GM23338 (cell line): ENCODE measurements around the gene CLTA. TPM values are rescaled to one million over a fixed set of nuclear protein-coding genes. Genes with fewer than 3 reads are reported as not detected.

Source experiments
- ATAC-seq: fragments of 200-7000 bp; cut with Tn5 transposase; 3 replicates; pipeline ENCODE4 v1.9.1; 2020
- DNase-seq: peaks from one replicate; pipeline ENCODE4 v3.0.0-alpha.2; 2015; ENCODE audit warnings: low spot score
- H2AFZ ChIP-seq: fragments of 200-600 bp; sonication (generic); 2 replicates; pipeline ENCODE4 v1.8.0; 2016; ENCODE audit warnings: antibody characterized with exemption, mild to moderate bottlenecking, moderate library complexity
- H3F3A ChIP-seq: fragments of 200-600 bp; sonication (generic); replicated peaks from 2 replicates; pipeline ENCODE4 v1.8.0; 2017; ENCODE audit warnings: antibody characterized with exemption, mixed run types, low read depth
- H3K27ac ChIP-seq: fragments of 200-600 bp; sonication (generic); 2 replicates; pipeline ENCODE4 v1.6.1; 2016; ENCODE audit warnings: low read depth
- H3K27me3 ChIP-seq: fragments of 200-600 bp; sonication (generic); 2 replicates; pipeline ENCODE4 v1.8.0; 2016; ENCODE audit warnings: mild to moderate bottlenecking, mixed run types, moderate library complexity; ENCODE audit not compliant: insufficient read depth
- H3K36me3 ChIP-seq: fragments of 200-600 bp; sonication (generic); 2 replicates; pipeline ENCODE4 v1.8.0; 2016; ENCODE audit warnings: mild to moderate bottlenecking; ENCODE audit not compliant: insufficient read depth
- H3K4me1 ChIP-seq: fragments of 200-600 bp; sonication (generic); 2 replicates; pipeline ENCODE4 v1.8.0; 2016; ENCODE audit warnings: mild to moderate bottlenecking, moderate library complexity; ENCODE audit not compliant: insufficient read depth
- H3K4me2 ChIP-seq: fragments of 200-600 bp; sonication (generic); 2 replicates; pipeline ENCODE4 v1.7.1; 2017; ENCODE audit warnings: mixed run types
- H3K4me3 ChIP-seq: fragments of 200-600 bp; sonication (generic); 2 replicates; pipeline ENCODE4 v1.6.1; 2016; ENCODE audit warnings: mixed run types
- H3K79me2 ChIP-seq: fragments of 200-600 bp; sonication (generic); replicated peaks from 2 replicates; pipeline ENCODE4 v1.8.0; 2017; ENCODE audit warnings: mild to moderate bottlenecking; ENCODE audit not compliant: insufficient read depth
- H3K9me2 ChIP-seq: fragments of 200-600 bp; sonication (generic); 2 replicates; pipeline ENCODE4 v1.8.0; 2017; ENCODE audit not compliant: insufficient read depth
- H4K20me1 ChIP-seq: fragments of 200-600 bp; sonication (generic); replicated peaks from 2 replicates; pipeline ENCODE4 v1.8.0; 2017; ENCODE audit warnings: mild to moderate bottlenecking; ENCODE audit not compliant: insufficient read depth
- H3K27ac Mint-ChIP-seq: 2 replicates; pipeline ENCODE4 v1.8.0; 2020; ENCODE audit warnings: inconsistent platforms, mild to moderate bottlenecking, moderate library complexity, mixed read lengths
- H3K27me3 Mint-ChIP-seq: 3 replicates; pipeline ENCODE4 v1.8.0; 2022; ENCODE audit warnings: low read depth, mild to moderate bottlenecking, moderate library complexity, mixed read lengths, inconsistent platforms; ENCODE audit not compliant: insufficient read depth, poor library complexity
- H3K36me3 Mint-ChIP-seq: 3 replicates; pipeline ENCODE4 v1.8.0; 2021; ENCODE audit warnings: low read depth, mild to moderate bottlenecking, inconsistent platforms, moderate library complexity, mixed read lengths
- H3K4me1 Mint-ChIP-seq: 3 replicates; pipeline ENCODE4 v1.8.0; 2020; ENCODE audit warnings: mild to moderate bottlenecking, inconsistent platforms, mixed read lengths
- H3K4me3 Mint-ChIP-seq: 3 replicates; pipeline ENCODE4 v1.8.0; 2021; ENCODE audit warnings: moderate library complexity, mild to moderate bottlenecking, inconsistent platforms, mixed read lengths
- H3K9me3 Mint-ChIP-seq: 3 replicates; pipeline ENCODE4 v1.8.0; 2020; ENCODE audit warnings: moderate library complexity, mild to moderate bottlenecking, inconsistent platforms, mixed read lengths
- EZH2 ChIP-seq: fragments of 200-600 bp; sonication (generic); IDR thresholded peaks from one replicate; pipeline ENCODE4 v1.8.0; 2017; ENCODE audit warnings: antibody characterized with exemption, mild to moderate bottlenecking, low read depth; ENCODE audit not compliant: unreplicated experiment
- EZH2phosphoT487 ChIP-seq: fragments of 200-600 bp; sonication (generic); IDR thresholded peaks from one replicate; pipeline ENCODE4 v1.8.1; 2018; ENCODE audit warnings: antibody characterized with exemption; ENCODE audit not compliant: unreplicated experiment
- JUNB ChIP-seq: IDR thresholded peaks from one replicate; pipeline ENCODE4 v1.6.1; 2016; ENCODE audit warnings: antibody characterized with exemption; ENCODE audit not compliant: unreplicated experiment
- POLR2AphosphoS5 ChIP-seq: IDR thresholded peaks from 2 replicates; pipeline ENCODE4 v1.6.1; 2016; ENCODE audit warnings: antibody characterized with exemption, low read depth
- STAT1 ChIP-seq: IDR thresholded peaks from one replicate; pipeline ENCODE4 v1.6.1; 2016; ENCODE audit warnings: antibody characterized with exemption; ENCODE audit not compliant: unreplicated experiment
- ZNF114 ChIP-seq: fragments of 250-450 bp; sonication (Bioruptor Pico); IDR thresholded peaks from 2 replicates; pipeline ENCODE4 v1.5.0; 2020; ENCODE audit warnings: mild to moderate bottlenecking, moderate library complexity
- ZNF331 ChIP-seq: fragments of 250-450 bp; sonication (Bioruptor Pico); IDR thresholded peaks from 2 replicates; pipeline ENCODE4 v1.5.0; 2020; ENCODE audit warnings: low read depth, mild to moderate bottlenecking, moderate library complexity
- polyA plus RNA-seq: library from polyadenylated mRNA; unstranded; fragments of >200 nt; fragmentation: Nextera tagmentation; extraction: Ambion mirVana; gene quantifications from 2 replicates; pipeline ENCODE4 v1.2.1, GENCODE V29; 2016
- total RNA-seq: library from RNA; depleted of rRNA; stranded (reverse); fragments of >200 nt; shearing (Covaris generic); gene quantifications from 2 replicates; pipeline ENCODE4 v1.2.3, GENCODE V29; 2014
- TF ChIP-seq, protein P1 (sequence below): IDR thresholded peaks from one replicate; pipeline ENCODE4 v1.6.1; 2018; ENCODE audit warnings: antibody characterized with exemption; ENCODE audit not compliant: unreplicated experiment
- TF ChIP-seq, protein P2 (sequence below), 2 experiments: fragments of 200-600 bp in 1 of 2; sonication (generic) in 1 of 2; conservative IDR thresholded peaks; 2 replicates each; pipeline versions ENCODE4 v1.5.1 to v1.6.1; 2016 to 2017; ENCODE audit warnings: antibody characterized with exemption in 2 of 2, low read depth in 2 of 2, mild to moderate bottlenecking in 2 of 2, moderate library complexity in 1 of 2
- TF ChIP-seq, protein P3 (sequence below): fragments of 250-450 bp; sonication (Bioruptor Pico); IDR thresholded peaks from 2 replicates; pipeline ENCODE4 v1.5.0; 2020; ENCODE audit warnings: mild to moderate bottlenecking, moderate library complexity

Gene CLTA
- total and polyA plus RNA-seq, 2 experiments from 2014 or later, result 223 to 259 TPM

DNA sequence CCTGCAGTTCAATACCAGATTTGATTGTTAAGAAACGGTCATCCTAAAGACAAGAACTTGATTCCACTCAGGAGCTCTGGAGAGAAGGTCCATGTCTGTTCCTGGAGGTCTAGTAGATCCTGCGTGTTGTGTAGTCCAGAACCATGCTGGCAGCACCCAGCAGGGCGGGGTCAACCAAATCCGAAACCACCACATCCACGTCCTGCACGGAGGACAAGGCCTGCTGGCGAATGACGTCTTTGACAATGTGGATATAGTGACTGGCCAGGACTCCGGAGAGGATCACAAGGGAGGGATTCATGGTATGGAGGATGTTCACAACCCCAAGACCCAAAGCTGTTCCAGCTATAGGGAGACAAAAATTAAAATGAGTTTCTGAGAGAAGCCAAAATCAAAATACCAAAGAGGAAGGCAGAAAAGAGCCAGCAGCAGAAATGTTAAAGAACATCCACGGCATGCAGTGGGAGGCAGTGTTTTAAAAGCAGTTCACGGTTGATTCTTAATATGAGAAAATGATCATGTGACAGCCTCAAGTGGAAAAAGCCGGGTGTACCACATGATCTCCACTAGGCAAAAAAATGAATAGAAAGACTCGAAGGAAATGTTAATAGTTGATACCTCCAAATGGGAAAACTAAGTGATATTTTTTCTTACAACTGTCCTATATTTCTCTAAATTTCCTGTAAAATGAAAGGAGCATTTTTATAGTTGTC lies 26.7 kb downstream of the CLTA start:
- H3K27ac ChIP-seq, result no peak overlapping the region

DNA sequence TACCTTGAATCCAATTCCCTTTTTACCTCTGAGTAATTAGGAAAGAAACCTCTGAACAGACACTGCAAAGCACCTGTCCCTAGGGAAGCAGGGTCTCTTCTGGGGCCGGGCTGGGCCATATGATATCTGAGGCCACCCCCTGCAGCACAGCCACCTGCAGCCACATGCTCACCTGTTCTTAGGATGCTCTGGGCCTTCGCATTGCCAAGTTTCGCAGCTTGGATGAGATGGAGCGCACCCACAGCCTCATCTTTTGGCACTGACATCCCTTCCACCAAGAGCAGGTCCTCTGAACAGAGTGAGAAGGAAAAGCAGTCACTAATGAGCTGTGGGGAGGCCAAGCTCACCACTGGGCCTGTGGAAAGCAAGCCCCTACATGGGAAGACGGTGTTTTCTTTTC lies 27.3 kb downstream of the CLTA start:
- no peaks in the 10 kb centered on the region for H3K4me1 Mint-ChIP-seq
- H3K36me3 Mint-ChIP-seq, result peaks cover 53% of the 10 kb centered on the region
- H3K9me3 Mint-ChIP-seq, result no peaks in the 10 kb centered on the region; the same call in 2 of the 3 replicates
- H3K4me3 ChIP-seq, result no peak overlapping the region
- no peaks in the 10 kb centered on the region for H3F3A ChIP-seq
- no peak overlapping the region for H3K27ac Mint-ChIP-seq
- no peaks in the 10 kb centered on the region for H3K4me1 ChIP-seq
- no peak for DNase-seq
- peaks cover 12% of the 10 kb centered on the region; the same call in 1 of the 2 replicates for H3K79me2 ChIP-seq
- H4K20me1 ChIP-seq, result peaks cover 16% of the 10 kb centered on the region
- no peaks in the 10 kb centered on the region for H3K27me3 ChIP-seq
- no peak overlapping the region for H2AFZ ChIP-seq
- H3K9me2 ChIP-seq, result no peaks in the 10 kb centered on the region
- no peak overlapping the region for H3K27ac ChIP-seq
- H3K4me3 Mint-ChIP-seq, result no peak overlapping the region
- peaks cover 4% of the 10 kb centered on the region for H3K36me3 ChIP-seq
- no peak for ATAC-seq
- no peak overlapping the region for H3K4me2 ChIP-seq
- peaks cover 14% of the 10 kb centered on the region for H3K27me3 Mint-ChIP-seq
- TF ChIP-seq, protein P1, sequence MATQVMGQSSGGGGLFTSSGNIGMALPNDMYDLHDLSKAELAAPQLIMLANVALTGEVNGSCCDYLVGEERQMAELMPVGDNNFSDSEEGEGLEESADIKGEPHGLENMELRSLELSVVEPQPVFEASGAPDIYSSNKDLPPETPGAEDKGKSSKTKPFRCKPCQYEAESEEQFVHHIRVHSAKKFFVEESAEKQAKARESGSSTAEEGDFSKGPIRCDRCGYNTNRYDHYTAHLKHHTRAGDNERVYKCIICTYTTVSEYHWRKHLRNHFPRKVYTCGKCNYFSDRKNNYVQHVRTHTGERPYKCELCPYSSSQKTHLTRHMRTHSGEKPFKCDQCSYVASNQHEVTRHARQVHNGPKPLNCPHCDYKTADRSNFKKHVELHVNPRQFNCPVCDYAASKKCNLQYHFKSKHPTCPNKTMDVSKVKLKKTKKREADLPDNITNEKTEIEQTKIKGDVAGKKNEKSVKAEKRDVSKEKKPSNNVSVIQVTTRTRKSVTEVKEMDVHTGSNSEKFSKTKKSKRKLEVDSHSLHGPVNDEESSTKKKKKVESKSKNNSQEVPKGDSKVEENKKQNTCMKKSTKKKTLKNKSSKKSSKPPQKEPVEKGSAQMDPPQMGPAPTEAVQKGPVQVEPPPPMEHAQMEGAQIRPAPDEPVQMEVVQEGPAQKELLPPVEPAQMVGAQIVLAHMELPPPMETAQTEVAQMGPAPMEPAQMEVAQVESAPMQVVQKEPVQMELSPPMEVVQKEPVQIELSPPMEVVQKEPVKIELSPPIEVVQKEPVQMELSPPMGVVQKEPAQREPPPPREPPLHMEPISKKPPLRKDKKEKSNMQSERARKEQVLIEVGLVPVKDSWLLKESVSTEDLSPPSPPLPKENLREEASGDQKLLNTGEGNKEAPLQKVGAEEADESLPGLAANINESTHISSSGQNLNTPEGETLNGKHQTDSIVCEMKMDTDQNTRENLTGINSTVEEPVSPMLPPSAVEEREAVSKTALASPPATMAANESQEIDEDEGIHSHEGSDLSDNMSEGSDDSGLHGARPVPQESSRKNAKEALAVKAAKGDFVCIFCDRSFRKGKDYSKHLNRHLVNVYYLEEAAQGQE, result no peak
- TF ChIP-seq ZNF331 (CRISPR knock-in tag) (no peak), ZNF114 (CRISPR knock-in tag) (no peak), EZH2phosphoT487 (no peak), JUNB (no peak), STAT1 (no peak), EZH2 (no peak)
- TF ChIP-seq, protein P2, sequence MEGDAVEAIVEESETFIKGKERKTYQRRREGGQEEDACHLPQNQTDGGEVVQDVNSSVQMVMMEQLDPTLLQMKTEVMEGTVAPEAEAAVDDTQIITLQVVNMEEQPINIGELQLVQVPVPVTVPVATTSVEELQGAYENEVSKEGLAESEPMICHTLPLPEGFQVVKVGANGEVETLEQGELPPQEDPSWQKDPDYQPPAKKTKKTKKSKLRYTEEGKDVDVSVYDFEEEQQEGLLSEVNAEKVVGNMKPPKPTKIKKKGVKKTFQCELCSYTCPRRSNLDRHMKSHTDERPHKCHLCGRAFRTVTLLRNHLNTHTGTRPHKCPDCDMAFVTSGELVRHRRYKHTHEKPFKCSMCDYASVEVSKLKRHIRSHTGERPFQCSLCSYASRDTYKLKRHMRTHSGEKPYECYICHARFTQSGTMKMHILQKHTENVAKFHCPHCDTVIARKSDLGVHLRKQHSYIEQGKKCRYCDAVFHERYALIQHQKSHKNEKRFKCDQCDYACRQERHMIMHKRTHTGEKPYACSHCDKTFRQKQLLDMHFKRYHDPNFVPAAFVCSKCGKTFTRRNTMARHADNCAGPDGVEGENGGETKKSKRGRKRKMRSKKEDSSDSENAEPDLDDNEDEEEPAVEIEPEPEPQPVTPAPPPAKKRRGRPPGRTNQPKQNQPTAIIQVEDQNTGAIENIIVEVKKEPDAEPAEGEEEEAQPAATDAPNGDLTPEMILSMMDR (conservative IDR thresholded peaks at IDR 0.05; ENCODE audit: low read depth in 2 of 2), result no peak
- TF ChIP-seq, protein P3, sequence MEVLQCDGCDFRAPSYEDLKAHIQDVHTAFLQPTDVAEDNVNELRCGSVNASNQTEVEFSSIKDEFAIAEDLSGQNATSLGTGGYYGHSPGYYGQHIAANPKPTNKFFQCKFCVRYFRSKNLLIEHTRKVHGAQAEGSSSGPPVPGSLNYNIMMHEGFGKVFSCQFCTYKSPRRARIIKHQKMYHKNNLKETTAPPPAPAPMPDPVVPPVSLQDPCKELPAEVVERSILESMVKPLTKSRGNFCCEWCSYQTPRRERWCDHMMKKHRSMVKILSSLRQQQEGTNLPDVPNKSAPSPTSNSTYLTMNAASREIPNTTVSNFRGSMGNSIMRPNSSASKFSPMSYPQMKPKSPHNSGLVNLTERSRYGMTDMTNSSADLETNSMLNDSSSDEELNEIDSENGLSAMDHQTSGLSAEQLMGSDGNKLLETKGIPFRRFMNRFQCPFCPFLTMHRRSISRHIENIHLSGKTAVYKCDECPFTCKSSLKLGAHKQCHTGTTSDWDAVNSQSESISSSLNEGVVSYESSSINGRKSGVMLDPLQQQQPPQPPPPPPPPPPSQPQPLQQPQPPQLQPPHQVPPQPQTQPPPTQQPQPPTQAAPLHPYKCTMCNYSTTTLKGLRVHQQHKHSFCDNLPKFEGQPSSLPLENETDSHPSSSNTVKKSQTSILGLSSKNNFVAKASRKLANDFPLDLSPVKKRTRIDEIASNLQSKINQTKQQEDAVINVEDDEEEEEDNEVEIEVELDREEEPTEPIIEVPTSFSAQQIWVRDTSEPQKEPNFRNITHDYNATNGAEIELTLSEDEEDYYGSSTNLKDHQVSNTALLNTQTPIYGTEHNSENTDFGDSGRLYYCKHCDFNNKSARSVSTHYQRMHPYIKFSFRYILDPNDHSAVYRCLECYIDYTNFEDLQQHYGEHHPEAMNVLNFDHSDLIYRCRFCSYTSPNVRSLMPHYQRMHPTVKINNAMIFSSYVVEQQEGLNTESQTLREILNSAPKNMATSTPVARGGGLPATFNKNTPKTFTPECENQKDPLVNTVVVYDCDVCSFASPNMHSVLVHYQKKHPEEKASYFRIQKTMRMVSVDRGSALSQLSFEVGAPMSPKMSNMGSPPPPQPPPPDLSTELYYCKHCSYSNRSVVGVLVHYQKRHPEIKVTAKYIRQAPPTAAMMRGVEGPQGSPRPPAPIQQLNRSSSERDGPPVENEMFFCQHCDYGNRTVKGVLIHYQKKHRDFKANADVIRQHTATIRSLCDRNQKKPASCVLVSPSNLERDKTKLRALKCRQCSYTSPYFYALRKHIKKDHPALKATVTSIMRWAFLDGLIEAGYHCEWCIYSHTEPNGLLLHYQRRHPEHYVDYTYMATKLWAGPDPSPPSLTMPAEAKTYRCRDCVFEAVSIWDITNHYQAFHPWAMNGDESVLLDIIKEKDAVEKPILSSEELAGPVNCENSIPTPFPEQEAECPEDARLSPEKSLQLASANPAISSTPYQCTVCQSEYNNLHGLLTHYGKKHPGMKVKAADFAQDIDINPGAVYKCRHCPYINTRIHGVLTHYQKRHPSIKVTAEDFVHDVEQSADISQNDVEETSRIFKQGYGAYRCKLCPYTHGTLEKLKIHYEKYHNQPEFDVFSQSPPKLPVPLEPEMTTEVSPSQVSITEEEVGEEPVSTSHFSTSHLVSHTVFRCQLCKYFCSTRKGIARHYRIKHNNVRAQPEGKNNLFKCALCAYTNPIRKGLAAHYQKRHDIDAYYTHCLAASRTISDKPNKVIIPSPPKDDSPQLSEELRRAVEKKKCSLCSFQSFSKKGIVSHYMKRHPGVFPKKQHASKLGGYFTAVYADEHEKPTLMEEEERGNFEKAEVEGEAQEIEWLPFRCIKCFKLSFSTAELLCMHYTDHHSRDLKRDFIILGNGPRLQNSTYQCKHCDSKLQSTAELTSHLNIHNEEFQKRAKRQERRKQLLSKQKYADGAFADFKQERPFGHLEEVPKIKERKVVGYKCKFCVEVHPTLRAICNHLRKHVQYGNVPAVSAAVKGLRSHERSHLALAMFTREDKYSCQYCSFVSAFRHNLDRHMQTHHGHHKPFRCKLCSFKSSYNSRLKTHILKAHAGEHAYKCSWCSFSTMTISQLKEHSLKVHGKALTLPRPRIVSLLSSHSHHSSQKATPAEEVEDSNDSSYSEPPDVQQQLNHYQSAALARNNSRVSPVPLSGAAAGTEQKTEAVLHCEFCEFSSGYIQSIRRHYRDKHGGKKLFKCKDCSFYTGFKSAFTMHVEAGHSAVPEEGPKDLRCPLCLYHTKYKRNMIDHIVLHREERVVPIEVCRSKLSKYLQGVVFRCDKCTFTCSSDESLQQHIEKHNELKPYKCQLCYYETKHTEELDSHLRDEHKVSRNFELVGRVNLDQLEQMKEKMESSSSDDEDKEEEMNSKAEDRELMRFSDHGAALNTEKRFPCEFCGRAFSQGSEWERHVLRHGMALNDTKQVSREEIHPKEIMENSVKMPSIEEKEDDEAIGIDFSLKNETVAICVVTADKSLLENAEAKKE, result no peak

More for the DNA sequence above, 26.7 kb downstream of the CLTA start:
- no peak overlapping the region for H2AFZ ChIP-seq
- no peak overlapping the region for H3K4me2 ChIP-seq
- DNase-seq, result no peak
- peaks cover 15% of the 10 kb centered on the region; the same call in 1 of the 2 replicates for H3K79me2 ChIP-seq
- H3K36me3 ChIP-seq, result peaks cover 4% of the 10 kb centered on the region
- H3K27ac Mint-ChIP-seq, result no peak overlapping the region
- peaks cover 18% of the 10 kb centered on the region for H4K20me1 ChIP-seq
- no peak overlapping the region for H3K4me3 Mint-ChIP-seq
- H3K4me1 ChIP-seq, result no peaks in the 10 kb centered on the region
- no peak for ATAC-seq
- H3K4me1 Mint-ChIP-seq, result no peaks in the 10 kb centered on the region
- no peaks in the 10 kb centered on the region for H3F3A ChIP-seq
- H3K36me3 Mint-ChIP-seq, result peaks cover 50% of the 10 kb centered on the region
- H3K27me3 Mint-ChIP-seq, result peaks cover 11% of the 10 kb centered on the region
- H3K9me3 Mint-ChIP-seq, result no peaks in the 10 kb centered on the region; the same call in 2 of the 3 replicates
- H3K27me3 ChIP-seq, result no peaks in the 10 kb centered on the region
- no peak overlapping the region for H3K4me3 ChIP-seq
- TF ChIP-seq ZNF114 (CRISPR knock-in tag), result no peak
- no peak for TF ChIP-seq POLR2AphosphoS5
- H3K9me2 ChIP-seq, result no peaks in the 10 kb centered on the region
